Activated CD4-positive, alpha-beta T cell treated with anti-CD3 and anti-CD28 coated beads, Interleukin-10, Interleukin-2, amounts not matched to agents 100 ng/mL and 50 ng/mL, durations not matched to agents 16 hours and 8 hours (primary cell): ENCODE data around the gene COA6.

Source experiments
- DNase-seq: peaks from one replicate; pipeline ENCODE4 v3.0.0-alpha.2; 2020

The COA6 gene

GRCh38 chr1:234413990-234414389, 40.7 kb downstream of the COA6 start:
- no peak for DNase-seq

- DNase-seq, result no peak
Measured at GRCh38 chr1:234427950-234428646, 54.8 kb downstream of the COA6 start.

GRCh38 chr1:234429434-234429806, 56.2 kb downstream of the COA6 start:
- no peak for DNase-seq

GRCh38 chr1:234430691-234431090, 57.4 kb downstream of the COA6 start:
- DNase-seq, result no peak

- no peak for DNase-seq
Measured at GRCh38 chr1:234431255-234431654, 58.0 kb downstream of the COA6 start.

GRCh38 chr1:234433563-234434285, 60.5 kb downstream of the COA6 start:
- peak; percentile 39 for DNase-seq
